H1 (cell line): ENCODE data around the gene EIF4EBP2. TPM values are rescaled to one million over a fixed set of nuclear protein-coding genes. Genes with fewer than 3 reads are reported as not detected.
A peak's percentile ranks its signal among the peaks of the same experiment; 100 is the strongest.

ENCODE experiments used
- CTCF ChIA-PET: fragments of 300-600 bp; sonication (Branson Sonifier 250); formaldehyde crosslinking; loops from one replicate; lab custom pipeline; 2021; ENCODE audit not compliant: partially characterized antibody; lab: Charles Lee
- POLR2A ChIA-PET: fragments of 300-600 bp; sonication (Branson Sonifier 250); formaldehyde crosslinking; loops from one replicate; lab custom pipeline; 2021; ENCODE audit warnings: inconsistent platforms; ENCODE audit not compliant: partially characterized antibody; lab: Charles Lee
- DNase-seq, 2 experiments: peaks; one replicate each; pipeline versions ENCODE4 v3.0.0 to v3.0.0-alpha.2; 2010 to 2022; ENCODE audit warnings: low spot score in 2 of 2, low read depth in 1 of 2, mixed read lengths in 1 of 2
- FAIRE-seq: peaks from 2 replicates; lab custom pipeline; 2011; peaks lifted over from hg19 to GRCh38; lab: Jason Lieb, UNC
- H2AFZ ChIP-seq: 2 replicates; pipeline ENCODE4 v1.8.1; 2012; ENCODE audit warnings: low read length, inconsistent platforms
- H2AK5ac ChIP-seq: 2 replicates; pipeline ENCODE4 v1.6.1; 2013; ENCODE audit warnings: low read depth, low read length
- H2BK120ac ChIP-seq: replicated peaks from 2 replicates; pipeline ENCODE3; 2013; ENCODE audit warnings: low read depth, low read length, inconsistent platforms
- H2BK12ac ChIP-seq: 2 replicates; pipeline ENCODE4 v1.6.1; 2013; ENCODE audit warnings: low read depth, low read length
- H2BK15ac ChIP-seq: 2 replicates; pipeline ENCODE4 v1.6.1; 2013; ENCODE audit warnings: low read length
- H2BK20ac ChIP-seq: 2 replicates; pipeline ENCODE4 v1.6.1; 2013; ENCODE audit warnings: low read length
- H2BK5ac ChIP-seq: 2 replicates; pipeline ENCODE4 v1.6.1; 2013; ENCODE audit warnings: low read depth, low read length
- H3K14ac ChIP-seq: 2 replicates; pipeline ENCODE4 v1.6.1; 2013; ENCODE audit warnings: inconsistent platforms; ENCODE audit not compliant: insufficient read length
- H3K18ac ChIP-seq: 2 replicates; pipeline ENCODE4 v1.6.1; 2013; ENCODE audit warnings: low read length; ENCODE audit errors: extremely low read depth
- H3K23ac ChIP-seq: 2 replicates; pipeline ENCODE4 v1.6.1; 2013; ENCODE audit warnings: inconsistent platforms; ENCODE audit not compliant: insufficient read length
- H3K23me2 ChIP-seq: 2 replicates; pipeline ENCODE4 v1.6.1; 2013; ENCODE audit warnings: low read depth, low read length
- H3K27ac ChIP-seq: 2 replicates; pipeline ENCODE4 v1.6.1; 2011; ENCODE audit warnings: low read depth, low read length, inconsistent platforms
- H3K27me3 ChIP-seq, 4 experiments: replicated peaks in 1 of 4; 1 replicate in 1 of 4; 2 replicates in 3 of 4; pipeline versions ENCODE4 v1.6.1 to v1.8.1; 2011 to 2013; ENCODE audit warnings: low read length in 3 of 4, mild to moderate bottlenecking in 3 of 4, inconsistent platforms in 2 of 4, mixed read lengths in 2 of 4, moderate library complexity in 1 of 4; ENCODE audit not compliant: control insufficient read depth in 3 of 4, insufficient read depth in 3 of 4; ENCODE audit errors: extremely low read depth in 1 of 4
- H3K36me3 ChIP-seq, 4 experiments: 2 replicates each; pipeline versions ENCODE4 v1.6.1 to v1.8.1; 2011 to 2013; ENCODE audit warnings: mild to moderate bottlenecking in 4 of 4, low read length in 3 of 4, moderate library complexity in 2 of 4, control low read depth in 1 of 4, inconsistent platforms in 1 of 4; ENCODE audit not compliant: insufficient read depth in 4 of 4, control insufficient read depth in 2 of 4
- H3K4ac ChIP-seq: replicated peaks from 2 replicates; pipeline ENCODE3; 2013; ENCODE audit warnings: low read length, low read depth, mixed read lengths, inconsistent platforms; ENCODE audit not compliant: insufficient read length
- H3K4me1 ChIP-seq, 4 experiments: replicated peaks in 1 of 4; 1 replicate in 1 of 4; 2 replicates in 3 of 4; pipeline versions ENCODE4 v1.6.1 to v1.8.1; 2011 to 2013; ENCODE audit warnings: low read length in 3 of 4, inconsistent platforms in 2 of 4, mixed read lengths in 1 of 4; ENCODE audit not compliant: insufficient read depth in 4 of 4, control insufficient read depth in 3 of 4
- H3K4me2 ChIP-seq, 2 experiments: 2 replicates each; pipeline versions ENCODE4 v1.6.1 to v1.8.1; 2011 to 2013; ENCODE audit warnings: low read depth in 2 of 2, low read length in 2 of 2, control low read depth in 1 of 2, inconsistent platforms in 1 of 2, mild to moderate bottlenecking in 1 of 2; ENCODE audit not compliant: insufficient read depth in 1 of 2
- H3K4me3 ChIP-seq, 4 experiments: fragments of 200-600, 300-600 bp in 1 of 4; sonication (generic), shearing (Covaris generic), sonication (Bioruptor Twin) in 1 of 4; 2 replicates each; pipeline versions ENCODE4 v1.5.1 to v1.8.1; 2011 to 2016; ENCODE audit warnings: low read length in 4 of 4, low read depth in 3 of 4, control low read depth in 2 of 4, inconsistent platforms in 2 of 4, mild to moderate bottlenecking in 2 of 4, mixed read lengths in 1 of 4, moderate library complexity in 1 of 4; ENCODE audit not compliant: insufficient read depth in 2 of 4; ENCODE audit errors: extremely low read depth in 1 of 4
- H3K56ac ChIP-seq: replicated peaks from 2 replicates; pipeline ENCODE3; 2013; ENCODE audit warnings: low read depth, mild to moderate bottlenecking, mixed read lengths, low read length, inconsistent platforms; ENCODE audit not compliant: insufficient read length
- H3K79me1 ChIP-seq: 2 replicates; pipeline ENCODE4 v1.6.1; 2013; ENCODE audit warnings: low read depth, low read length, control low read depth
- H3K79me2 ChIP-seq, 2 experiments: 2 replicates each; pipeline versions ENCODE4 v1.6.1 to v1.8.1; 2012 to 2013; ENCODE audit warnings: low read length in 2 of 2, mild to moderate bottlenecking in 2 of 2, inconsistent platforms in 1 of 2; ENCODE audit not compliant: insufficient read depth in 2 of 2, control insufficient read depth in 1 of 2
- H3K9ac ChIP-seq, 4 experiments: replicated peaks in 1 of 4; 1 replicate in 1 of 4; 2 replicates in 3 of 4; pipeline versions ENCODE4 v1.6.1 to v1.8.1; 2011 to 2013; ENCODE audit warnings: low read depth in 3 of 4, low read length in 3 of 4, control low read depth in 2 of 4, mild to moderate bottlenecking in 2 of 4, moderate library complexity in 2 of 4, inconsistent platforms in 1 of 4; ENCODE audit errors: extremely low read depth in 1 of 4
- H3K9me3 ChIP-seq, 2 experiments: 2 replicates each; pipeline versions ENCODE4 v1.6.1 to v1.8.1; 2012 to 2013; ENCODE audit warnings: mild to moderate bottlenecking in 2 of 2, moderate library complexity in 2 of 2, control low read depth in 1 of 2, inconsistent platforms in 1 of 2, low read depth in 1 of 2, low read length in 1 of 2, mixed read lengths in 1 of 2; ENCODE audit not compliant: insufficient read depth in 2 of 2
- H4K20me1 ChIP-seq, 2 experiments: replicated peaks in 1 of 2; 2 replicates each; pipeline versions ENCODE3 to v1.8.1; 2011 to 2013; ENCODE audit warnings: inconsistent platforms in 2 of 2, low read length in 2 of 2, mild to moderate bottlenecking in 1 of 2; ENCODE audit not compliant: insufficient read depth in 2 of 2, control insufficient read depth in 1 of 2
- H4K5ac ChIP-seq: 2 replicates; pipeline ENCODE4 v1.6.1; 2013; ENCODE audit warnings: low read length, low read depth, mixed read lengths, inconsistent platforms; ENCODE audit not compliant: insufficient read length
- H4K8ac ChIP-seq: 2 replicates; pipeline ENCODE4 v1.8.0; 2013; ENCODE audit warnings: mild to moderate bottlenecking, moderate library complexity, low read length, inconsistent platforms; ENCODE audit not compliant: insufficient read depth; ENCODE audit errors: extremely low read depth
- H4K91ac ChIP-seq: replicated peaks from 2 replicates; pipeline ENCODE3; 2013; ENCODE audit warnings: low read length, mixed read lengths, inconsistent platforms; ENCODE audit not compliant: insufficient read length
- EP300 ChIP-seq, 2 experiments: IDR thresholded peaks; 1 replicate in 1 of 2; 2 replicates in 1 of 2; pipeline ENCODE4 v1.6.1; 2011 to 2012; ENCODE audit warnings: low read depth in 2 of 2, low read length in 2 of 2, mild to moderate bottlenecking in 2 of 2, borderline replicate concordance in 1 of 2, inconsistent platforms in 1 of 2, moderate library complexity in 1 of 2
- SIN3A ChIP-seq, 2 experiments: IDR thresholded peaks in 1 of 2; conservative IDR thresholded peaks in 1 of 2; 2 replicates each; pipeline ENCODE4 v1.6.1; 2011 to 2012; ENCODE audit warnings: low read length in 2 of 2, improper control_type of control experiment in 1 of 2, low read depth in 1 of 2, mild to moderate bottlenecking in 1 of 2
- WGBS, 2 experiments: shearing (Covaris generic) in 1 of 2; methylation state at CpG; one replicate each; pipeline versions ENCODE4 v1.1.6 to v1.1.7; 2013 to 2015; ENCODE audit warnings: low lambda C conversion rate in 2 of 2, mixed read lengths in 2 of 2, inconsistent platforms in 1 of 2, low coverage in 1 of 2, missing lambda C conversion rate in 1 of 2; ENCODE audit not compliant: insufficient replicate concordance in 2 of 2, insufficient coverage in 1 of 2, insufficient read length in 1 of 2; ENCODE audit errors: extremely low coverage in 1 of 2, missing lambda C conversion rate in 1 of 2; 5-methylcytosine and 5-hydroxymethylcytosine counted together
- polyA plus RNA-seq, 7 experiments: library from polyadenylated mRNA; depleted of rRNA in 3 of 7; stranded (reverse) in 5 of 7; unstranded in 2 of 7; fragments of >200 nt in 5 of 7; fragments of 200-250 nt in 2 of 7; gene quantifications; 1 replicate in 5 of 7; 2 replicates in 1 of 7; 4 replicates in 1 of 7; pipeline versions ENCODE4 v1.2.1 to v1.2.3, GENCODE V29; 2011 to 2013; ENCODE audit warnings: missing spikeins in 2 of 7, mixed read lengths in 2 of 7
- total RNA-seq: library from RNA; stranded (reverse); fragmentation: NEBNext Ultra II Directional; extraction: Animal tissue kit (Norgen Biotek cat#: 25700); gene quantifications from 2 replicates; pipeline ENCODE4 v1.2.1, GENCODE V29; 2021
- TF ChIP-seq, protein P1 (sequence below): IDR thresholded peaks from 2 replicates; pipeline ENCODE4 v1.6.1; 2012; ENCODE audit warnings: low read length, inconsistent platforms
- TF ChIP-seq, protein P2 (sequence below): IDR thresholded peaks from 2 replicates; pipeline ENCODE4 v1.6.1; 2012; ENCODE audit warnings: inconsistent platforms

EIF4EBP2 gene
- total and polyA plus RNA-seq, 2 of the 8 experiments (the other 6 are each of a cell fraction or from before 2014, with no cell fraction given), result 55.3 to 144 TPM

- FAIRE-seq (peak; percentile 92), DNase-seq (peak; percentile 76 to 92)
- H4K8ac ChIP-seq, result no peak overlapping the region
- no peaks in the 10 kb centered on the region for H3K9me3 ChIP-seq
- ChIA-PET POLR2A (interaction anchor here (0.7 to 1.4 kb wide), 5 partner anchors 11 to 218 kb away, joined by 3 to 5 read pairs (median 4); partner anchors contain the start of gene TYSND1), CTCF (interaction anchor here (0.5 to 18.1 kb wide), 60 partner anchors 10 to 1899 kb away, joined by 3 to 329 read pairs (median 4); partner anchors contain the start of genes LRRC20, NODAL, NPFFR1 and PPA1)
- 0 out of 2 replicates have a peak overlapping the region, but pooled peaks have one; percentile 75 for H2BK20ac ChIP-seq
- H2AK5ac ChIP-seq, result no peak overlapping the region
- H3K79me1 ChIP-seq, result no peaks in the 10 kb centered on the region; the same call in 1 of the 2 replicates
- H3K79me2 ChIP-seq, result peaks cover 0 to 4% of the 10 kb centered on the region in 2 experiments; a peak in 1 of 4 replicates
- peak overlapping the region; percentile 75; the same call in 1 of the 2 replicates for H2BK12ac ChIP-seq
- no peak overlapping the region for H3K4me3 ChIP-seq
- no peak overlapping the region for H3K18ac ChIP-seq
- H2BK5ac ChIP-seq, result peak overlapping the region; percentile 91
- H2BK120ac ChIP-seq, result no peak overlapping the region
- peaks cover 0 to 4% of the 10 kb centered on the region in 2 experiments for H4K20me1 ChIP-seq
- H3K23me2 ChIP-seq, result no peaks in the 10 kb centered on the region
- no peak overlapping the region for H3K23ac ChIP-seq
- no peak overlapping the region for H4K91ac ChIP-seq
- H2BK15ac ChIP-seq, result 0 out of 2 replicates have a peak overlapping the region, but pooled peaks have one; percentile 53
- H3K9ac ChIP-seq, result no peak overlapping the region; a peak in 1 of 7 replicates
- peak overlapping the region; percentile 71; the same call in 1 of the 2 replicates for H3K27ac ChIP-seq
- H3K27me3 ChIP-seq, result no peaks in the 10 kb centered on the region
- no peak overlapping the region for H3K56ac ChIP-seq
- H3K36me3 ChIP-seq, result no peaks in the 10 kb centered on the region
- H3K4me1 ChIP-seq, result peaks cover under 1 to 11% (median 3%) of the 10 kb centered on the region in 4 experiments; a peak in 5 of 7 replicates
- no peak overlapping the region for H3K4me2 ChIP-seq
- H3K14ac ChIP-seq, result no peak overlapping the region
- no peak overlapping the region for H3K4ac ChIP-seq
- no peak overlapping the region for H2AFZ ChIP-seq
- no peak overlapping the region for H4K5ac ChIP-seq
- WGBS, 2 experiments, result 42% methylated on average over 15 of the region's 15 CpGs; no CpG with 5 or more reads in 1 of the 2 experiments
- TF ChIP-seq SIN3A (conservative IDR thresholded peaks at IDR 0.05 in 1 of 2, IDR thresholded peaks at IDR 0.05 in 1 of 2; ENCODE audit: low read depth in 1 of 2, low read length in 2 of 2), result peak in 1 of 2 experiments; percentile 54; a peak in 1 of 4 replicates
- peak in 1 of 2 experiments; percentile 32; a peak in 1 of 3 replicates for TF ChIP-seq EP300 (IDR thresholded peaks at IDR 0.05; ENCODE audit: borderline replicate concordance in 1 of 2, low read depth in 2 of 2, low read length in 2 of 2)
- TF ChIP-seq, protein P1, sequence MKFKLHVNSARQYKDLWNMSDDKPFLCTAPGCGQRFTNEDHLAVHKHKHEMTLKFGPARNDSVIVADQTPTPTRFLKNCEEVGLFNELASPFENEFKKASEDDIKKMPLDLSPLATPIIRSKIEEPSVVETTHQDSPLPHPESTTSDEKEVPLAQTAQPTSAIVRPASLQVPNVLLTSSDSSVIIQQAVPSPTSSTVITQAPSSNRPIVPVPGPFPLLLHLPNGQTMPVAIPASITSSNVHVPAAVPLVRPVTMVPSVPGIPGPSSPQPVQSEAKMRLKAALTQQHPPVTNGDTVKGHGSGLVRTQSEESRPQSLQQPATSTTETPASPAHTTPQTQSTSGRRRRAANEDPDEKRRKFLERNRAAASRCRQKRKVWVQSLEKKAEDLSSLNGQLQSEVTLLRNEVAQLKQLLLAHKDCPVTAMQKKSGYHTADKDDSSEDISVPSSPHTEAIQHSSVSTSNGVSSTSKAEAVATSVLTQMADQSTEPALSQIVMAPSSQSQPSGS, result no peak
- TF ChIP-seq, protein P2, sequence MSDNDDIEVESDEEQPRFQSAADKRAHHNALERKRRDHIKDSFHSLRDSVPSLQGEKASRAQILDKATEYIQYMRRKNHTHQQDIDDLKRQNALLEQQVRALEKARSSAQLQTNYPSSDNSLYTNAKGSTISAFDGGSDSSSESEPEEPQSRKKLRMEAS, result peak; percentile 56
These were observed 39.8 kb upstream of the EIF4EBP2 start for GRCh38 chr10:70363971-70364771.
